GM12891 (cell line): ENCODE data around the gene FMO5.

ENCODE experiments used
- PAX5 ChIP-seq: IDR thresholded peaks from 2 replicates; pipeline ENCODE4 v1.6.1; 2011; ENCODE audit warnings: low read length, moderate library complexity, mild to moderate bottlenecking; ENCODE audit not compliant: insufficient read depth, severe bottlenecking
- POLR2A ChIP-seq: IDR thresholded peaks from 2 replicates; pipeline ENCODE4 v1.6.1; 2011; ENCODE audit warnings: low read depth, low read length, control low read depth
- POLR2AphosphoS5 ChIP-seq: IDR thresholded peaks from 2 replicates; pipeline ENCODE4 v1.6.1; 2011; ENCODE audit warnings: low read depth, low read length, control low read depth
- POU2F2 ChIP-seq: IDR thresholded peaks from 2 replicates; pipeline ENCODE4 v1.6.1; 2011; ENCODE audit warnings: low read depth, mild to moderate bottlenecking, control low read depth, low read length, moderate library complexity
- SPI1 ChIP-seq: IDR thresholded peaks from 2 replicates; pipeline ENCODE4 v1.6.1; 2011; ENCODE audit warnings: low read depth, low read length, control low read depth
- TAF1 ChIP-seq: IDR thresholded peaks from 2 replicates; pipeline ENCODE4 v1.6.1; 2011; ENCODE audit warnings: low read depth, low read length, control low read depth

DNA sequence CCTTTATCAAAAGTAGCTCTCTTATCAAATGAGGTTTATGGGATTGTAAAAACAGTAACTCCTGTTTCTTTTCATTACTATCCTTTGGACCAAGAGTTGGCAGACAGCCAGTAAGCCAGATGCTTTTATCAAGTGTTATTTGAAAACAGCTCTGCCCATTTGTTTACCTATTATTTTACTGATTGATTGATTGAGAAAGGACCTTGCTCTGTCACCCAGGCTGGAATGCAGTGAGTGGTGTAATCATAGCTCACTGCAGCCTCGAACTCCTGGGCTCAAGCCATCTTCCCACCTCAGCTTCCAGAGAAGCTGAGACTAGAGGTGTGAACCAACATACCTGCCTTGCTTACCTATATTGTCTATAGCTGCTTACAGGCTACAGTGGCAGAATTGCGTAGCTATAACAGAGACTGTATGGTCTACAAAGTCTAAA lies 56.5 kb downstream of the FMO5 start:
- TF ChIP-seq POLR2AphosphoS5 (no peak), POLR2A (no peak), SPI1 (no peak), TAF1 (no peak), PAX5 (no peak), POU2F2 (no peak)
